Cortex of kidney (tissue), 1 donor: ENCODE data around the gene SDCBP2.

Experiments
- DNase-seq: peaks from one replicate; lab custom pipeline; 2025; lab: John Stamatoyannopoulos, UW

SDCBP2 gene

GRCh38 chr20:1328680-1329330 lies at the start of gene SDCBP2:
Gene SDCBP2, minus strand, starts transcription at chr20:1329139. Its CDS starts 8,723 bp downstream, at chr20:1320416.
- no peak for DNase-seq

GRCh38 chr20:1378735-1379125 lies 49.8 kb upstream of the SDCBP2 start:
- DNase-seq = no peak

- no peak for DNase-seq
Measured at GRCh38 chr20:1377984-1378734, 49.2 kb upstream of the SDCBP2 start.

GRCh38 chr20:1377341-1377871 lies 48.5 kb upstream of the SDCBP2 start:
- DNase-seq = no peak

GRCh38 chr20:1376408-1377270 lies 47.7 kb upstream of the SDCBP2 start:
- no peak for DNase-seq

- DNase-seq = no peak
Measured at GRCh38 chr20:1376007-1376406, 47.1 kb upstream of the SDCBP2 start.

GRCh38 chr20:1375515-1375914 lies 46.6 kb upstream of the SDCBP2 start:
- DNase-seq = no peak

GRCh38 chr20:1374246-1374645 lies 45.3 kb upstream of the SDCBP2 start:
- no peak for DNase-seq

GRCh38 chr20:1373614-1374013 lies 44.7 kb upstream of the SDCBP2 start:
- DNase-seq = no peak

- no peak for DNase-seq
Measured at GRCh38 chr20:1373036-1373435, 44.1 kb upstream of the SDCBP2 start.

GRCh38 chr20:1371830-1372539 lies 43.0 kb upstream of the SDCBP2 start:
- no peak for DNase-seq

- DNase-seq = no peak
Measured at GRCh38 chr20:1371202-1371782, 42.4 kb upstream of the SDCBP2 start.

- no peak for DNase-seq
Measured at GRCh38 chr20:1370548-1371110, 41.7 kb upstream of the SDCBP2 start.

- DNase-seq = no peak
Measured at GRCh38 chr20:1369970-1370369, 41.0 kb upstream of the SDCBP2 start.

GRCh38 chr20:1368448-1369199 lies 39.7 kb upstream of the SDCBP2 start:
- DNase-seq = no peak

- DNase-seq = no peak
Measured at GRCh38 chr20:1367479-1367878, 38.5 kb upstream of the SDCBP2 start.

- no peak for DNase-seq
Measured at GRCh38 chr20:1364106-1364505, 35.2 kb upstream of the SDCBP2 start.

GRCh38 chr20:1363522-1363921 lies 34.6 kb upstream of the SDCBP2 start:
- no peak for DNase-seq

GRCh38 chr20:1362484-1362883 lies 33.5 kb upstream of the SDCBP2 start:
- no peak for DNase-seq

GRCh38 chr20:1360094-1360846 lies 31.3 kb upstream of the SDCBP2 start:
- no peak for DNase-seq
